NT2/D1 (cell line): ENCODE data around the gene HRH1.

Experiments
- SUZ12 ChIP-seq: IDR thresholded peaks from 2 replicates; pipeline ENCODE4 v1.6.1; 2011; ENCODE audit not compliant: insufficient read length, insufficient read depth; ENCODE audit errors: extremely low read depth
- YY1 ChIP-seq: IDR thresholded peaks from 2 replicates; pipeline ENCODE4 v1.6.1; 2011; ENCODE audit not compliant: insufficient read length, insufficient read depth
- ZNF274 ChIP-seq: IDR thresholded peaks from 2 replicates; pipeline ENCODE4 v1.6.1; 2011; ENCODE audit warnings: mild to moderate bottlenecking, low read depth, low read length

DNA sequence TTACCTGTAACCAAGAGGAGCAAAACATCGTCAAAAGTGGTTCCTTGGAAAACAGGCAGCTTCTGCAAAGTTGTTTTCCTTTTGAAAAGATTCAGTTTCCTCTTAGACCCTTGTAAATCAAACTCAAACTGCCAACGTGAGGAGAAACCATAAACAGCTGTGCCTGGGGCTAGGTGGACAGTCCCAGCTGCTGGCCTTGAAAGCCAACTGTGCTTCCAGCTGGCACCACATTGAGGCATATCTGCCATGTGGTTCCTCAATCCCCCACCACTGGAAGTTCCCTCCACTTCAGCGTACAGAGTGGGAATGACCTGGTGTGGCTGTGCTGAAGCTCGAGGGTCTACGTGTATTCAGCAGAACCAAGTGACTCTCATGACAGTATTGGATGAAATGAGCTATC is 40.9 kb downstream of the HRH1 start:
- TF ChIP-seq YY1 (no peak), SUZ12 (no peak), ZNF274 (no peak)
